BLaER1 (cell line): ENCODE data around the gene PCDHA2.

Experiments
- H3K27ac ChIP-seq: shearing (Covaris generic); formaldehyde crosslinking; 2 replicates; pipeline ENCODE4 v1.8.1; 2022
- H3K27me3 ChIP-seq: shearing (Covaris generic); formaldehyde crosslinking; 2 replicates; pipeline ENCODE4 v1.8.1; 2022
- H3K36me3 ChIP-seq: shearing (Covaris generic); formaldehyde crosslinking; 2 replicates; pipeline ENCODE4 v1.8.1; 2022
- H3K4me1 ChIP-seq: shearing (Covaris generic); formaldehyde crosslinking; 2 replicates; pipeline ENCODE4 v1.8.1; 2022
- H3K4me2 ChIP-seq: shearing (Covaris generic); formaldehyde crosslinking; 2 replicates; pipeline ENCODE4 v1.8.1; 2022
- H3K4me3 ChIP-seq: shearing (Covaris generic); formaldehyde crosslinking; 2 replicates; pipeline ENCODE4 v1.8.1; 2022
- H3K9ac ChIP-seq: shearing (Covaris generic); formaldehyde crosslinking; 2 replicates; pipeline ENCODE4 v1.8.1; 2022
- H3K9me3 ChIP-seq: shearing (Covaris generic); formaldehyde crosslinking; 2 replicates; pipeline ENCODE4 v1.8.1; 2022
- H4K20me1 ChIP-seq: shearing (Covaris generic); formaldehyde crosslinking; 2 replicates; pipeline ENCODE4 v1.8.1; 2022
- Cebpa-rat ChIP-seq: shearing (Covaris generic); IDR thresholded peaks from 2 replicates; pipeline ENCODE4 v1.8.1; 2022

The PCDHA2 gene

GRCh38 chr5:140835622-140836510 lies 41.2 kb downstream of the PCDHA2 start:
- no peaks in the 10 kb centered on the region for H4K20me1 ChIP-seq
- no peak overlapping the region for H3K4me3 ChIP-seq
- no peaks in the 10 kb centered on the region for H3K27me3 ChIP-seq
- no peak for TF ChIP-seq Cebpa-rat
- H3K4me1 ChIP-seq = no peaks in the 10 kb centered on the region
- H3K36me3 ChIP-seq = no peaks in the 10 kb centered on the region
- no peak overlapping the region for H3K4me2 ChIP-seq
- no peak overlapping the region for H3K9ac ChIP-seq
- H3K9me3 ChIP-seq = peaks cover 21% of the 10 kb centered on the region
- H3K27ac ChIP-seq = no peak overlapping the region

DNA sequence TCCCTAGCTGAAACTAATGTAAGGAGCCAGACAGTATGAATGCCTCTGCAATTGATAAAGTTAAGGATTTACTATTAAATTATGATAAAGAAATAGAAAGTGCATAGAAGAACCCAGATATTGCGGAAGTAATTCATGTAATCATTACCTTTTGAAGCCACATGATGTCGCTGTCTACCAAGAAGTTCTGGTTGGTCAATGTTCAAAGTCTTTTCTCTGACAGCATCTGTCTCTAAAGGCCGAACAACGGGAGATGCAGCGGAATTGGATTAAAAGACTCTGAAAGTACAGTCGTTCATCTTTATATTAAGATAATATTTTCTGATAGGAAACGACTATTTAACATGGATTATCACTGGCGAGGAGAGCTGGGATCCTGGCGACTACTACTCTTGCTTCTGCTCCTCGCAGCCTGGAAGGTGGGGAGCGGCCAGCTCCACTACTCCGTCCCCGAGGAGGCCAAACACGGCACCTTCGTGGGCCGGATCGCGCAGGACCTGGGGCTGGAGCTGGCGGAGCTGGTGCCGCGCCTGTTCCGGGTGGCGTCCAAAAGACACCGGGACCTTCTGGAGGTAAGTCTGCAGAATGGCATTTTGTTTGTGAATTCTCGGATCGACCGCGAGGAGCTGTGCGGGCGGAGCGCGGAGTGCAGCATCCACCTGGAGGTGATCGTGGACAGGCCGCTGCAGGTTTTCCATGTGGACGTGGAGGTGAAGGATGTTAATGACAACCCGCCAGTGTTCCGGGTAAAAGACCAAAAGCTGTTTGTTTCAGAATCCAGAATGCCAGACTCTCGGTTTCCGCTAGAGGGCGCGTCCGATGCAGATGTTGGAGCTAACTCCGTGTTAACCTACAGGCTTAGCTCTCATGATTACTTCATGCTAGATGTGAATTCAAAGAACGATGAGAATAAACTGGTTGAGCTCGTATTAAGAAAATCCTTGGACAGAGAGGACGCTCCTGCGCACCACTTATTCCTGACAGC lies 46.6 kb downstream of the PCDHA2 start, which contains the start of gene PCDHA8:
TSS of gene PCDHA8 (plus strand) at position 210 of the 985 bp plus-strand sequence. CDS start at position 345, 135 bp downstream.
- TF ChIP-seq Cebpa-rat = no peak
- Histone ChIP-seq H3K27me3 (no peaks in the 10 kb centered on the region), H3K36me3 (no peaks in the 10 kb centered on the region), H3K4me2 (no peak within 1 kb of the TSS), H3K4me3 (no peak within 1 kb of the TSS), H3K27ac (no peak within 1 kb of the TSS), H3K9me3 (peaks cover 21% of the 10 kb centered on the region), H3K4me1 (no peaks in the 10 kb centered on the region), H4K20me1 (no peaks in the 10 kb centered on the region), H3K9ac (no peak within 1 kb of the TSS)

- Histone ChIP-seq H3K4me2 (no peak overlapping the region), H3K27me3 (no peaks in the 10 kb centered on the region), H4K20me1 (no peaks in the 10 kb centered on the region), H3K4me3 (no peak overlapping the region), H3K9me3 (peaks cover 20% of the 10 kb centered on the region), H3K4me1 (no peaks in the 10 kb centered on the region), H3K9ac (no peak overlapping the region), H3K36me3 (no peaks in the 10 kb centered on the region), H3K27ac (no peak overlapping the region)
- no peak for TF ChIP-seq Cebpa-rat
Measured at GRCh38 chr5:140842798-140843733, 48.4 kb downstream of the PCDHA2 start.
